ENCODE results near the gene CSRNP3.

DNA sequence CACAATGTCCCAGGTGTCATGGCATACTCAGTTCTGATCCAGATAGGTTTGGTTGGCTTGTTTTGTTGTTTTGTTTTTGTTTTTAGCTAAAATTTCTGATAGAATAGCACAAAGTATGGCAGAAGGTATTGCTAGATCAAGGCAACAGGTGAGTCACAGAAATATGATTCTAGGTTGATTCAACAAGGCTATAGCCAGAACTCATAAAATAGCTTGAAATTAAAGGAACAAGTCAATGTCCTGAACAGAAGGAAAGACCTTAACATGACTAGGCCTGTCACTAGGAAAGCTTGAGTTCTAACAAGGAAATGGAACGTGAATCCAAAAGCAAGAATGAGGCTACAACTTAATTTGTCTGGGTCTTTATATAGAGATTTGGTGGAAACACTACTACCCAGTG, 167.5 kb downstream of the CSRNP3 start:
- TF ChIP-seq, protein P1, sequence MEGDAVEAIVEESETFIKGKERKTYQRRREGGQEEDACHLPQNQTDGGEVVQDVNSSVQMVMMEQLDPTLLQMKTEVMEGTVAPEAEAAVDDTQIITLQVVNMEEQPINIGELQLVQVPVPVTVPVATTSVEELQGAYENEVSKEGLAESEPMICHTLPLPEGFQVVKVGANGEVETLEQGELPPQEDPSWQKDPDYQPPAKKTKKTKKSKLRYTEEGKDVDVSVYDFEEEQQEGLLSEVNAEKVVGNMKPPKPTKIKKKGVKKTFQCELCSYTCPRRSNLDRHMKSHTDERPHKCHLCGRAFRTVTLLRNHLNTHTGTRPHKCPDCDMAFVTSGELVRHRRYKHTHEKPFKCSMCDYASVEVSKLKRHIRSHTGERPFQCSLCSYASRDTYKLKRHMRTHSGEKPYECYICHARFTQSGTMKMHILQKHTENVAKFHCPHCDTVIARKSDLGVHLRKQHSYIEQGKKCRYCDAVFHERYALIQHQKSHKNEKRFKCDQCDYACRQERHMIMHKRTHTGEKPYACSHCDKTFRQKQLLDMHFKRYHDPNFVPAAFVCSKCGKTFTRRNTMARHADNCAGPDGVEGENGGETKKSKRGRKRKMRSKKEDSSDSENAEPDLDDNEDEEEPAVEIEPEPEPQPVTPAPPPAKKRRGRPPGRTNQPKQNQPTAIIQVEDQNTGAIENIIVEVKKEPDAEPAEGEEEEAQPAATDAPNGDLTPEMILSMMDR (IDR thresholded peaks at IDR 0.05) = no peak
- TF ChIP-seq ZFX (IDR thresholded peaks at IDR 0.05; ENCODE audit: borderline replicate concordance) = no peak

Data from 22Rv1 (cell line).